GM21360 (cell line): Measurements from ENCODE around the gene BMF.
"Not testable (repeated sequence)": the region's sequence is repeated elsewhere in the genome, so short reads cannot be mapped to it uniquely, and the experiment has no call there.

Source experiments
- ATAC-seq: cut with Tn5 transposase; IDR thresholded peaks from one replicate; pipeline ENCODE4 v1.9.1; 2021; ENCODE audit warnings: mild to moderate bottlenecking, moderate library complexity; ENCODE audit not compliant: unreplicated experiment

BMF gene

GRCh38 chr15:40108855-40109735, at the start of gene BMF:
TSS of gene BMF (minus strand) at chr15:40108879. CDS start at chr15:40106086, 2,793 bp downstream.
- ATAC-seq: peak; percentile 44

- ATAC-seq: no peak
Observed at GRCh38 chr15:40157778-40158447, 49.2 kb upstream of the BMF start.

DNA sequence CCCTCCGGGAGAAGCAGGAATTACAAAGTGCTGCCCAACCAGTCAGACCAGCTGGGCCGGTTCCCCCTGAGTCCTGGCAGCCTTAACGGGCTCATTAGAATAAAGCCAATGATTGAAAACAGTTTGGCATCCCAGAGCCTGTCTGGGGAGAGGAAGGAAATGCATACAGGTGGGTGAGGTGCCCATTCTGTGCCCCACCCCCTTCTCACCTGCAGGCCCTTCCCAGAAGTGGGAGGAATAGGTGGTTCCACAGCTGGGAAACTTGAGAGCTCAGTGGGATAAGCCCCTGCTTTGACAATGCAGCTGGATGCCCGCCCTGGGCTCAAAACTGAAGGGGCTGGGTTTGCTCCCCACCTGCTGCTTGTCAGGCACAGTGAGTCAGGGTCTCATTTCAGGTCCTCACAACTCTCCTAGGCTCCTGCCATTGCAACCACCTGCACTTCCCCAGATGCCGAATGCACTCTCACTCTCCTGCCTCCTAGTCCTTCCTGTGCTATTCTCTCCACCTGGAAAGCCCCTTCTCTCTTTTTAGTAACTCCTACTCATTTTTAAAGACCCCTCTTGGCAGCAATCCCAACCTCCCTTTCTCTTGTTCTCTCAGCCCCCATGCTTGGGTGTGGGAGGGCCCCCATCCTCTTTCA, 46.7 kb upstream of the BMF start:
- no peak for ATAC-seq

- not testable (repeated sequence) for ATAC-seq
Observed at GRCh38 chr15:40154821-40155220, 46.1 kb upstream of the BMF start.

- ATAC-seq: no peak
Observed at GRCh38 chr15:40151991-40152390, 43.3 kb upstream of the BMF start.

- ATAC-seq: no peak
Observed at GRCh38 chr15:40151499-40151898, 42.8 kb upstream of the BMF start.

- no peak for ATAC-seq
Observed at GRCh38 chr15:40150163-40150925, 41.7 kb upstream of the BMF start.

DNA sequence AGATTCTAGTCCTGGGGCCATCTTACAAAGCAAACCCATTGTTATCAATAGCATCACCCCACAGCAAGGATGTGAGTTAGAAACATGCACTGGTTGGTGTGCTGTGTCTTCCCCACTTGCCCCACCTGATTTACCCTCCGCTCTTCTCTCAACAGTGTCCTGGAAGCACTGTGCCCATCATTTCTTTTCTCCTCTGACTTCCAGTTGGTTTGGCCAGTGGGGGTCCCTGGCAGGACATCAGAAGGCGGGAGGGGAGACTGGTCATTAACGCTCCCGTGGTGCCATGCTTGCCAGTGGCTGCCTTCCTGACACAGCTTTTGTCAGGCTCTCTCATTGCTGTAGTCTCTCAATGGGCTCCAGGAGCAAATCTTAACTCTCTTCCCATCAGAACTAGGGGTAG, 40.7 kb upstream of the BMF start:
- no peak for ATAC-seq

DNA sequence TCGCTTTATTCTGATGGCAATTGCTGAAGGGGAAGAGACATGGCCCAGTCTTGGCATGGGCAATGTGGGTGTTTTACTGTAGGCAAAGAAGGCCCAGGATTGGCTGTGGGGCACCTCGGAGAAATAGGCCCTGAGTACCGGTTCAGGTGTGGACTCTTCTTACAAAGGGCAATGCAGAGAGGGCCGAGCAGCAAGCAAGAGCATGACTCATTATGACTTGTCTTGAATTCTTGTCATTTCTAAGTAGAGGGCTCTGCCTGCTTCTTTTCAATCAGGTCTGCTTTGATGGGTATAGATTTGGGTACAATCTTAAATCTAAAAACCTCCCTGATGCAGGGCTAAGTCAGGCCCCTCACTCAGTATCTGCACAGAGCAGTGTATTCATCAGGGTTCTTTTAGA, 37.4 kb upstream of the BMF start:
- no peak for ATAC-seq

GRCh38 chr15:40142428-40142827, 33.7 kb upstream of the BMF start:
- no peak for ATAC-seq

DNA sequence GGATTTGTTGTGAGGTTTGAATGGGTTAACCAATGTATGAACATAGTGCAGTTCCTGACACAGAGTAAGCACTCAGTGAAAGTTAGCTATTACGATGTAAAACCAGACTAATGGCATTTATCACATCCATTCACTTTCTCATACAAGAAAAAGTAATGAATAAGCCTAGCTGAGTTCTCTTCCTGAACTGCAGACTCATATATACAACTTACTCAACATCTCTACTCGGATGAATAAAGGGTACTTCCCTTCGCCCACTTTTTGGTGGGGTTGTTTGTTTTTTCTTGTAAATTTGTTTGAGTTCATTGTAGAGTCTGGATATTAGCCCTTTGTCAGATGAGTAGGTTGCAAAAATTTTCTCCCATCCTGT, 29.5 kb upstream of the BMF start:
- not testable (repeated sequence) for ATAC-seq

DNA sequence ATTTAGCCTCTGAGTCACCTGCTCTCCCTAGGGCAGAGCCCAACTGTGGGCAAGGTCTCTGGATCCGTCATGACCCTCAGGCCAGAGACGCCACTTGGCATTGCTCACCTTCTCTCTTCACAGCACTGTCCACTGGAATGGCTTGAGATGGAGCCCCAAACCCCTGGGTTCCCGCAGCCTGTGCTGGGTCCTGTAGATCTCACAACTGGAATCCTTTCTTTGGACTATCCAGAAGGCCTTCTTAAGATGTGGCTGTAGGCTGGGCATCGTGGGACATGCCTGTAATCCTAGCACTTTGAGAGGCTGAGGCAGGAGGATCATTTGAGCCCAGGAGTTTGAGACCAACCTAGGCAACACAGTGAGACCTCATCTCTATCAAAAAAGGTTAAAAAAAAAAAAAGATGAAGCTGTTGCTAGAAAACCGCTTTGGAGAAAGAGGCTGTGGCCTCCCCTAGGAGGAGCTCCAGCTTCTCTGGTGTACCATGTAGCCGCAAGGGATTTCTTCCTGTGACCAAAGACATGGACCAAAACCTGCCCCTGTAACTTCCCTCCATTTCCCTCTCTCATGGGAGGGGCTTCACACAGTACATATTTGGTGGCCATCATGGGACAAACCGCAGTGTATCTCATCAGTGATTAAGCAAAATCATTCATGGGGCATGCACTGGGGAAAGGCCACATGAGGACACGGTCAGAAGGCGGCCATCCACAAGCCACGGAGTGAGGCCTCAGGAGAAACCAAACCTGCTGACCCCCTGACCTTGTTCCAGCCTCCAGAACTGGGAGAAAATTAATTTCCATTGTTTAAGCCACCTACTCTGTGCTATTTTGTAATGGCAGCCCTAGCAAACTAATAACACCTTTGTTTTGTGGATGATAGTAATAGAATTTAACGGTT, 28.9 kb upstream of the BMF start:
- no peak for ATAC-seq

DNA sequence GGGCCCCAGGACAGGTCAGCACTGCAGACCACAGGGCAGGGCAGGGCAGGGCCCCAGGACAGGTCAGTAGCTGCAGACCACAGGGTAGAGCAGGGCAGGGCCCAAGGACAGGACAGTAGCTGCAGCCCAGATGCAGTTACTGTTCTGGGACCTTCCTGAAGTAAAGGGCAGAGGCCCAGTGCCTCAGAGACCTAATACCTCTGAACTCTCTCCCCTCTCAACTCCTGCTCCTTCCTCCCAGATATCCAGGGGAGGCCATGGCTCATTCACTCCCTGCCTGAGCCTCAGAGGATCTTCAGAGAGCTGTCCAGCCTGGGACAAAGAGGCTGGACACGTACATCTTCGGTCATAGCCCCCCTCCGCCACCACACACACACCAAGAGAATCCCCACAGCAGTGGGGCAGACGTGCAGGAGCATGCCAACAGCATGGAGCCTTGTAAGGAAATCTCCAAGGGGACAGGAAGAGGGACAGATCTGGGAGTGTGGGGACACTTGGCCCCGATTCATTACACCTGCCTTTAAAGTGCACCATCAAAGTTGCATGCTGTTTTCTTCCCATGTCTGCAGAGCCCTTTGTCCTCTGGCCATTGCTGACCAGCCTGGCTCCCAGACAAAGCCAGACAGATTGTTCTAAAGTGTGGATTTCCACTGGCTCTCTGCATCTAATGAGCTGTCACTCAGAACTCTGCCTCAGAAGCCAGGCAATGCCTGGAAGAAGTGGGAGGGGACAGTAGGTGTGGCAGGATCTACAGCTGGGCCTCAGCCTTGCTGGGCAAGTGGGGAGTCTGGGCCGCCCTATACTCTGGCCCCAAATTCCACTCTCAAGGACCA, 28.0 kb upstream of the BMF start:
- no peak for ATAC-seq

DNA sequence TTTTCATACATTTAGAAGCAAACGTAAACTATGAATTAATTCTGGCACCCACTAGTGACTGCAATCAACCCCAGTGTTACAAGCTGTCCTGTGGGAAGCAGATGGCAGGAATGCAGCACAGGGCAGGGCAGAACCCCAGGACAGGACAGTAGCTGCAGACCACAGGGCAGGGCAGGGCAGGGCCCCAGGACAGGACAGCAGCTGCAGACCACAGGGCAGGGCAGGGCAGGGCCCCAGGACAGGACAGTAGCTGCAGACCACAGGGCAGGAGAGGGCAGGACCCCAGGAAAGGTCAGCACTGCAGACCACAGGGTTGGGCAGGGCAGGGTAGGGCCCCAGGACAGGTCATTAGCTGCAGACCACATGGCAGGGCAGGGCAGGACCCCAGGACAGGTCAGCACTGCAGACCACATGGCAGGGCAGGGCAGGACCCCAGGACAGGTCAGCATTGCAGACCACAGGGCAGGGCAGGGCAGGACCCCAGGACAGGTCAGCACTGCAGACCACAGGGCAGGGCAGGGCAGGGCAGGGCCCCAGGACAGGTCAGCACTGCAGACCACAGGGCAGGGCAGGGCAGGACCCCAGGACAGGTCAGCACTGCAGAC, 27.3 kb upstream of the BMF start:
- ATAC-seq: not testable (repeated sequence)

- no peak for ATAC-seq
Observed at GRCh38 chr15:40134885-40135284, 26.2 kb upstream of the BMF start.

- no peak for ATAC-seq
Observed at GRCh38 chr15:40133544-40133943, 24.9 kb upstream of the BMF start.

DNA sequence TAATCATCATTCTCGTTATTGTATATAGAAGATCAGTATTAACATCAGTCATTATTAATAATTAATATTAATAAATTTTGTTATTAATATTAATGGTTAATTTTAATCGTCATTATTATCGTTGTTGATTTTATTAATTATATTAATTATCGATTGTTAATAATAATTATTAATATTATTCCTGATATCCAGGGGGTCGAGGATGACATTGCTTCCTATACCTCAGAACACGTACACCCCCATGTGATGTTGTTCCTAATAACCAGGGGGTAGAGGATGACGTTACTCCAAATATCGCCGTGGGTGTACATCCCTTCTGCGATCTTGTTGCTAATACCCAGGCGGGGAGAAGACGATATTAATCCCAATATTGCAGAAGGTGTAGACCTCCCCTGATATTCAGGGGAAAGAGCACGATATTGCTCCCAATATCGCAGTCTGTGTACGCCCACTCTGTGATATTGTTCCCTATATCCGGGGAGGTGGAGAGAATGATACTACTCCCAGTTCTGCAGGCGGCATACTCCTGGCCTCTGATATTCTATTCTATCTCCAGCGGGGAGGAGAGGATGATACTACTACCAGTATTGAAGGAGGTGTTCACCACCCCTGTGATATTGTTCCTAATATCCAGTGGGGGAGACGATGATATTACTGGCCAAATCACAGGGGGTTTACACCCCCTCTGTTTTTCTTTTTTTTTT, 22.3 kb upstream of the BMF start:
- no peak for ATAC-seq

- ATAC-seq: no peak
Observed at GRCh38 chr15:40130118-40130517, 21.4 kb upstream of the BMF start.
